ENCODE measurements around the gene PNCK. TPM values are rescaled to one million over a fixed set of nuclear protein-coding genes. Genes with fewer than 3 reads are reported as not detected.

Gene PNCK
- total RNA-seq, 3 donors from 2014 or later: 0.26 to 0.71 (median 0.51) TPM

Other genes with a start within 250 kb of the PNCK start
- gene TREX2, start 227.8 kb downstream of the PNCK start, total RNA-seq: 1 to 10 TPM; 1.7 to 2.4 (median 2.2) TPM
- 10 to 100 TPM; 77.1 to 90.3 (median 85.3) TPM for gene HAUS7, start 203.2 kb downstream of the PNCK start, total RNA-seq
- under 1 TPM; 0.13 to 0.30 (median 0.16) TPM for gene BGN, start 178.8 kb downstream of the PNCK start, total RNA-seq
- gene ATP2B3, start 156.2 kb downstream of the PNCK start, total RNA-seq: under 1 TPM in 1 of 3 donors, not detected in 2; 0.05 TPM
- 10 to 100 TPM; 38.6 to 46.9 (median 39.1) TPM for gene CCNQ, start 74.7 kb downstream of the PNCK start, total RNA-seq
- gene DUSP9, start 26.6 kb downstream of the PNCK start, total RNA-seq: under 1 TPM; 0.11 to 0.42 (median 0.33) TPM
- gene SLC6A8, start 14.1 kb upstream of the PNCK start, total RNA-seq: 1 to 10 TPM; 1.1 to 1.9 (median 1.6) TPM
- 100 to 1,000 TPM; 134 to 176 (median 151) TPM for gene BCAP31, start 50.6 kb upstream of the PNCK start, total RNA-seq
- gene ABCD1, start 51.0 kb upstream of the PNCK start, total RNA-seq: 1 to 10 TPM; 2.6 to 3.4 (median 3.1) TPM
- gene PLXNB3, start 90.4 kb upstream of the PNCK start, total RNA-seq: under 1 TPM; 0.40 to 0.66 (median 0.46) TPM
- gene SRPK3, start 107.2 kb upstream of the PNCK start, total RNA-seq: not detected
- gene IDH3G, start 120.6 kb upstream of the PNCK start, total RNA-seq: 10 to 100 TPM; 60.8 to 64.2 (median 62.7) TPM
- 100 to 1,000 TPM; 295 to 341 (median 296) TPM for gene SSR4, start 120.9 kb upstream of the PNCK start, total RNA-seq
- 1 to 10 TPM in 2 of 3 donors, under 1 TPM in 1; 0.81 to 1.4 (median 1.4) TPM for gene PDZD4, start 156.7 kb upstream of the PNCK start, total RNA-seq
- gene L1CAM, start 212.4 kb upstream of the PNCK start, total RNA-seq: under 1 TPM; 0.14 to 0.46 (median 0.34) TPM
- gene AVPR2, start 230.9 kb upstream of the PNCK start, total RNA-seq: not detected